Left lung (tissue), 10 donors: ENCODE measurements around the gene WRAP73. TPM values are rescaled to one million over a fixed set of nuclear protein-coding genes. Genes with fewer than 3 reads are reported as not detected.

ENCODE experiments used
- ATAC-seq: fragments of 200-7000 bp; cut with Tn5 transposase; one replicate; pipeline ENCODE4 v1.9.1; 2020; ENCODE audit warnings: moderate library complexity
- DNase-seq, 4 donors: peaks; one replicate each; pipeline ENCODE4 v3.0.0-alpha.2; 2013 to 2020
- H3K27ac ChIP-seq, 2 donors: fragments of 200-600 bp; sonication (generic) in 1 of 2; one replicate each; pipeline versions ENCODE4 v1.5.0 to v1.8.0; 2020 to 2021
- H3K27me3 ChIP-seq, 2 donors: fragments of 200-600 bp; sonication (generic) in 1 of 2; one replicate each; pipeline versions ENCODE4 v1.5.0 to v1.8.0; 2020 to 2021
- H3K36me3 ChIP-seq, 2 donors: fragments of 200-600 bp; sonication (generic) in 1 of 2; one replicate each; pipeline versions ENCODE4 v1.5.0 to v1.8.0; 2020 to 2021
- H3K4me1 ChIP-seq, 2 donors: fragments of 200-600 bp; one replicate each; pipeline ENCODE4 v1.8.0; 2021
- H3K4me3 ChIP-seq, 2 donors: fragments of 200-600 bp; sonication (generic) in 1 of 2; one replicate each; pipeline versions ENCODE4 v1.5.0 to v1.8.0; 2020 to 2021; ENCODE audit warnings: mild to moderate bottlenecking in 1 of 2
- H3K9me3 ChIP-seq, 2 donors: fragments of 200-600 bp; sonication (generic) in 1 of 2; one replicate each; pipeline versions ENCODE4 v1.5.0 to v1.8.0; 2020 to 2021
- intact Hi-C, 2 donors: fragments of 100-400 bp; cut with DNase I; formaldehyde crosslinking; loops; one replicate each; pipeline versions ENCODE4 v1.11.2 to v1.14.2; 2022
- polyA plus RNA-seq, 6 donors: library from polyadenylated mRNA; unstranded; fragments of 120-200 nt; gene quantifications; one replicate each; pipeline ENCODE4 v1.2.1, GENCODE V29; 2013; ENCODE audit not compliant: insufficient read length in 6 of 6
- total RNA-seq, 2 donors: library from RNA; stranded (reverse); fragmentation: NEBNext Ultra II Directional; extraction: Animal tissue kit (Norgen Biotek cat#: 25700); gene quantifications; one replicate each; pipeline ENCODE4 v1.2.1, GENCODE V29; 2021
- TF ChIP-seq, protein P1 (sequence below), 2 donors: fragments of 200-600 bp; sonication (generic) in 1 of 2; IDR thresholded peaks; one replicate each; pipeline versions ENCODE4 v1.5.0 to v1.8.0; 2021; ENCODE audit warnings: antibody characterized with exemption in 2 of 2
- donor health status: DM: no; HTN: yes; CAD: no.
- donor health status: DM: no; HTN: no; CAD: no.

The WRAP73 gene
- total and polyA plus RNA-seq, 8 donors, result 14.3 to 23.1 (median 16.0) TPM

DNA sequence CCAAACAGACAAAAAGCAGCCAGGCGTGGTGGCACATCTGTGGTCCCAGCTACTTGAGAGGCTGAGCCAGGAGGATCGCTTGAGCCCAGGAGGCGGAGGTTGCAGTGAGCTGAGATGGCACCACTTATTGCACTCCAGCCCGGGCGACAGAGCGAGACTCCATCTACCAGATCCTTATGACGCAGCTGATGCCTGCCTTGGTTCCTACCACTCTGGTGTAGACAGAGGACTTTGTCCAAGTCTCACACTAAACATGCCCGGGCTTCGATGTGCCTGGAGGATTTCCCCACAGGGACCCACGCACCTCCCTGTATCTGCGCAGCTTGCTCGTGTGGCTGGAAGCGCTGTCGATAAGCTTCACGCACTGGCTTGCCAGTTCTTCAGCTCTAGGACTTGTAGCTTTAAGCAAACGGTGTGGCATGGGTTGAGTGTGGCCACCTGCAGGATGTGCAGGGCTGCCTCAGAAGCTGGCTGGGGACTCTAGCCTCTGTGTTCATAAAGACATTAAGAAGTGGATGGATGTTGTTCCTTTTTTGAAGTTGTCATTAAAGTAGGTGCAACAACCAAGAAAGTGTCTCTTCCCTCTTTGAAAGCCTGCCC lies 20.2 kb downstream of the WRAP73 start:
- intact Hi-C loops, result loop anchor here in 1 of 2 donors (10.0 kb wide), 1 partner anchor 135 kb away; no protein-coding TSS in a partner anchor
- peak in 1 of 4 donors; percentile 38 for DNase-seq
- Histone ChIP-seq H3K36me3 (peaks cover 0 to 80% of the 10 kb centered on the region in 2 donors), H3K4me3 (no peak overlapping the region), H3K27me3 (no peaks in the 10 kb centered on the region), H3K9me3 (no peaks in the 10 kb centered on the region), H3K27ac (peak overlapping the region in 1 of 2 donors; percentile 6), H3K4me1 (peaks cover 8 to 23% of the 10 kb centered on the region in 2 donors)
- no peak for ATAC-seq
- TF ChIP-seq, protein P1, sequence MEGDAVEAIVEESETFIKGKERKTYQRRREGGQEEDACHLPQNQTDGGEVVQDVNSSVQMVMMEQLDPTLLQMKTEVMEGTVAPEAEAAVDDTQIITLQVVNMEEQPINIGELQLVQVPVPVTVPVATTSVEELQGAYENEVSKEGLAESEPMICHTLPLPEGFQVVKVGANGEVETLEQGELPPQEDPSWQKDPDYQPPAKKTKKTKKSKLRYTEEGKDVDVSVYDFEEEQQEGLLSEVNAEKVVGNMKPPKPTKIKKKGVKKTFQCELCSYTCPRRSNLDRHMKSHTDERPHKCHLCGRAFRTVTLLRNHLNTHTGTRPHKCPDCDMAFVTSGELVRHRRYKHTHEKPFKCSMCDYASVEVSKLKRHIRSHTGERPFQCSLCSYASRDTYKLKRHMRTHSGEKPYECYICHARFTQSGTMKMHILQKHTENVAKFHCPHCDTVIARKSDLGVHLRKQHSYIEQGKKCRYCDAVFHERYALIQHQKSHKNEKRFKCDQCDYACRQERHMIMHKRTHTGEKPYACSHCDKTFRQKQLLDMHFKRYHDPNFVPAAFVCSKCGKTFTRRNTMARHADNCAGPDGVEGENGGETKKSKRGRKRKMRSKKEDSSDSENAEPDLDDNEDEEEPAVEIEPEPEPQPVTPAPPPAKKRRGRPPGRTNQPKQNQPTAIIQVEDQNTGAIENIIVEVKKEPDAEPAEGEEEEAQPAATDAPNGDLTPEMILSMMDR (IDR thresholded peaks at IDR 0.05), result no peak

DNA sequence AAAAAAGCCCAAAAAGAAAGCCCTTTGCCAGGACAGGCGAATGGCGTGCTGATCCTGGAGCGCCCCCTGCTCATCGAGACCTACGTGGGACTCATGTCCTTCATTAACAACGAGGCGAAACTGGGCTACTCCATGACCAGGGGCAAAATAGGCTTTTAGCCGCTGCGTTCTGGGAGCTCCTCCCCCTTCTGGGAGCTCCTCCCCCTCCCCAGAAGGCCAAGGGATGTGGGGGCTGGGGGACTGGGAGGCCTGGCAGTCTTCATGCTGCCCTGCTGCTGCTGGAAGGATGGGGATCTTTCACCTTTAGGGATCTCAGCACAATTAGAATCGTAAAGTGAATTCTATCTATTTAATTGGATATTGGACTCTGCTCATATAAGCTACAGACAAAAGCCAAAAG lies 21.5 kb downstream of the WRAP73 start:
- intact Hi-C loops, result loop anchor here in 1 of 2 donors (10.0 kb wide), 1 partner anchor 134 kb away; no protein-coding TSS in a partner anchor
- Histone ChIP-seq H3K4me1 (peaks cover 14 to 31% of the 10 kb centered on the region in 2 donors), H3K9me3 (no peaks in the 10 kb centered on the region), H3K27me3 (no peaks in the 10 kb centered on the region), H3K36me3 (peaks cover 0 to 68% of the 10 kb centered on the region in 2 donors), H3K27ac (no peak overlapping the region), H3K4me3 (no peak overlapping the region)
- DNase-seq, result peak in 1 of 4 donors; percentile 23
- no peak for ATAC-seq
- TF ChIP-seq, protein P1 (IDR thresholded peaks at IDR 0.05), result no peak

DNA sequence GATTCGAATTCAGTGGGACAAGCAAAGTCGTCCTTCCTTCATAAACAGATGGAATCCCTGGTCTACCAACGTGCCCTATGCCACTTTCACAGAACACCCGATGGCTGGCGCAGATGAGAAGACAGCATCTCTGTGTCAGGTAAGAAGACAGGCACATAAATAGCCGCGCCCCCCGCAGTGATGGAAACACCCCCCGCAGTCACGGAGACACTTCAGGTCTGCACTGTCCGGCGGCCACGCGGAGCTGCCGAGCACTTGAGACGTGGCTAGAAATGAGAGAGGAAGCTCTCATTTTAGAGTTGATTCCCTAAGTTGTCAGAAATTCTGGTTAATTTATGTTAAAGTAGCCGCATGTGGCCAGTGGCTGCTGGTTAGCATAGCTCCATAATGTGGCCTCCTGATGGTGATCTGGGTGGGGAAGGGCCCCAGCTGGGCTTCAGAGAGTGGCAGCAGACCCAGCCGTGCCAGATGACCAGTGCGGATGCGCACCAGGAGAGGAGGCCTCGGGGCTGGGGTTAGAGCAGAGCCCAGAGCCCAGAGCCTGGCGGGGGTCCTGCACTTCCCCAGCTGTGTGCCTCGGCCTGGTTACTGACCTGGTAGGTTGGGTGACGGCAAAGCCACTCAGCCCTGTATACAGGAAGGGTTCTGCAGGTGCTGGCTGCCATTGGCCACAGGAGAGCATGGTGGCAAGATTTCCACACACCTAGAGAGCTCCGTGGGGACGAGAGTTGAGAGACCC lies 22.2 kb downstream of the WRAP73 start:
- Histone ChIP-seq H3K9me3 (no peaks in the 10 kb centered on the region), H3K36me3 (peaks cover 0 to 61% of the 10 kb centered on the region in 2 donors), H3K27ac (no peak overlapping the region), H3K27me3 (no peaks in the 10 kb centered on the region), H3K4me1 (peaks cover 17 to 38% of the 10 kb centered on the region in 2 donors), H3K4me3 (no peak overlapping the region)
- DNase-seq, result peak in 1 of 4 donors; percentile 72
- TF ChIP-seq, protein P1 (IDR thresholded peaks at IDR 0.05), result no peak
- intact Hi-C loops, result loop anchor here in 1 of 2 donors (10.0 kb wide), 1 partner anchor 133 kb away; no protein-coding TSS in a partner anchor
- no peak for ATAC-seq

DNA sequence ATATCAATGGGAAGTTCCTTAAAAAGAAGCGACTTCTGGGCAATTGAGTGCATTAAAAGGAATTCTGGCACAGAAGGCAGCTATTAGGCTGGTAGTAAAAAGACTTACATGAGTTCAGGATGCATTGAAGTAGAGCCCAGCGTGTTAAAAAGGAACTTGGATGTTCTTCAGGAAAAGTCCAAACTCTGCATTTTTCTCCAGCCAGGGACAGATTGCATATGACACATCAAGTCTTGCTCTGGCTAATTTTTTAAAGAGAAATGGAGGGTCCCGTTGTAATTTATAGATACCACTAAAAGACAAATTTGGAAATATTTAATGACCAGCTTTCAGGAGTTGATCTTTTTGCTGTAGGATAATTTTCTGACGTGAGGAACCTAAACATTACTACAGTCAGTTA lies 23.9 kb downstream of the WRAP73 start:
- intact Hi-C loops, result loop anchor here in 1 of 2 donors (10.0 kb wide), 1 partner anchor 131 kb away; no protein-coding TSS in a partner anchor
- ATAC-seq (no peak), DNase-seq (no peak)
- TF ChIP-seq, protein P1 (IDR thresholded peaks at IDR 0.05), result no peak
- peak overlapping the region in 1 of 2 donors; percentile 78 for H3K27ac ChIP-seq
- H3K27me3 ChIP-seq, result no peaks in the 10 kb centered on the region
- no peaks in the 10 kb centered on the region for H3K9me3 ChIP-seq
- H3K4me1 ChIP-seq, result peaks cover 17 to 43% of the 10 kb centered on the region in 2 donors
- peak overlapping the region; percentile 73 to 99 for H3K4me3 ChIP-seq
- H3K36me3 ChIP-seq, result peaks cover 0 to 44% of the 10 kb centered on the region in 2 donors
